ENCODE data around the gene CDH4.
"Not testable (repeated sequence)": the region's sequence is repeated elsewhere in the genome, so short reads cannot be mapped to it uniquely, and the experiment has no call there.

The CDH4 gene

GRCh38 chr20:61442718-61443117, 190.7 kb downstream of the CDH4 start:
- no peak for DNase-seq

GRCh38 chr20:61443443-61444126, 191.5 kb downstream of the CDH4 start:
- DNase-seq, result no peak

- no peak for DNase-seq
These were observed 192.6 kb downstream of the CDH4 start for GRCh38 chr20:61444637-61445036.

GRCh38 chr20:61445138-61445537, 193.1 kb downstream of the CDH4 start:
- DNase-seq, result no peak

- DNase-seq, result no peak
These were observed 193.7 kb downstream of the CDH4 start for GRCh38 chr20:61445741-61446140.

GRCh38 chr20:61447952-61448351, 195.9 kb downstream of the CDH4 start:
- DNase-seq, result no peak

- DNase-seq, result no peak
These were observed 196.3 kb downstream of the CDH4 start for GRCh38 chr20:61448386-61448785.

GRCh38 chr20:61449057-61449609, 197.1 kb downstream of the CDH4 start:
- no peak for DNase-seq

GRCh38 chr20:61449916-61450315, 197.9 kb downstream of the CDH4 start:
- no peak for DNase-seq

- DNase-seq, result no peak
These were observed 198.5 kb downstream of the CDH4 start for GRCh38 chr20:61450549-61450948.

- DNase-seq, result no peak
These were observed 198.9 kb downstream of the CDH4 start for GRCh38 chr20:61451009-61451408.

GRCh38 chr20:61451953-61452352, 199.9 kb downstream of the CDH4 start:
- DNase-seq, result no peak

GRCh38 chr20:61453219-61453618, 201.2 kb downstream of the CDH4 start:
- no peak for DNase-seq

- DNase-seq, result not testable (repeated sequence)
These were observed 201.6 kb downstream of the CDH4 start for GRCh38 chr20:61453623-61454022.

GRCh38 chr20:61454053-61454452, 202.0 kb downstream of the CDH4 start:
- no peak for DNase-seq

GRCh38 chr20:61455508-61456215, 203.6 kb downstream of the CDH4 start:
- DNase-seq, result no peak

- DNase-seq, result no peak
These were observed 205.7 kb downstream of the CDH4 start for GRCh38 chr20:61457725-61458124.

GRCh38 chr20:61458146-61458746, 206.2 kb downstream of the CDH4 start:
- DNase-seq, result no peak

- no peak for DNase-seq
These were observed 207.2 kb downstream of the CDH4 start for GRCh38 chr20:61459266-61459665.

GRCh38 chr20:61459705-61460104, 207.6 kb downstream of the CDH4 start:
- no peak for DNase-seq

- DNase-seq, result no peak
These were observed 208.4 kb downstream of the CDH4 start for GRCh38 chr20:61460261-61461052.

- no peak for DNase-seq
These were observed 209.4 kb downstream of the CDH4 start for GRCh38 chr20:61461461-61461860.
